ENCODE measurements around the gene BNIP2.

The BNIP2 gene

DNA sequence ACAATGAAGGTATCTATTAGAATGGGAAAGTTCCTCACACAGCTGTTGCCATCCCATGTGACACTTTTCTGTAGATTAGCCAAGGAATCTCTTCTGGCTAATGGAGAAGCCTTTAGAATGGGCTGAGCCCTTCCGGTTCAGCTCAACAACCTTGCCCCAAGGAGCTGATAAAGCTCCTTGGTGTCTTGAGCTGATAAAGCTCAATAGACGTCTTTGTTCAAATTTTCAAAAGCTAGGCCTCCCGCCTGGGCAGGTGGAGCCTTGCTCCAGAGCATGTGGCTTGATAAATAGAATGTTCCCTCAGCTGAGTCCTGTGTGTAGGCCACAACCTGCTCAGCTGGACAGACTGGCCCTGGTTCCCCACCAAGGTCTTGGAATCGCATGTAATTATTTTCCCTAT, 7.2 kb upstream of the BNIP2 start:
- Histone ChIP-seq H3K27me3 (replicated peaks; ENCODE audit: insufficient read depth, low read length) (no peaks in the 10 kb centered on the region), H3K27ac (ENCODE audit: low read length) (no peak overlapping the region), H3K4me3 (ENCODE audit: low read length) (no peak overlapping the region), H3K9me2 (replicated peaks; ENCODE audit: insufficient read depth, low read length) (no peaks in the 10 kb centered on the region), H4K20me1 (ENCODE audit: insufficient read depth, low read length) (no peaks in the 10 kb centered on the region), H3K79me2 (ENCODE audit: low read length) (no peaks in the 10 kb centered on the region), H2AFZ (ENCODE audit: low read length) (no peak overlapping the region), H3K9ac (ENCODE audit: low read length) (no peak overlapping the region), H3K4me2 (ENCODE audit: low read depth, low read length) (no peak overlapping the region), H3K9me3 (replicated peaks; ENCODE audit: insufficient read depth, low read length) (no peaks in the 10 kb centered on the region), H3K4me1 (ENCODE audit: low read length) (no peaks in the 10 kb centered on the region), H3K36me3 (replicated peaks; ENCODE audit: insufficient read depth, low read length) (no peaks in the 10 kb centered on the region), H3F3A (ENCODE audit: insufficient read depth, low read length) (no peaks in the 10 kb centered on the region)
- DNase-seq = no peak
- TF ChIP-seq EZH2 (optimal IDR thresholded peaks at IDR 0.05; ENCODE audit: low read depth, low read length) = no peak
- TF ChIP-seq, protein P1, sequence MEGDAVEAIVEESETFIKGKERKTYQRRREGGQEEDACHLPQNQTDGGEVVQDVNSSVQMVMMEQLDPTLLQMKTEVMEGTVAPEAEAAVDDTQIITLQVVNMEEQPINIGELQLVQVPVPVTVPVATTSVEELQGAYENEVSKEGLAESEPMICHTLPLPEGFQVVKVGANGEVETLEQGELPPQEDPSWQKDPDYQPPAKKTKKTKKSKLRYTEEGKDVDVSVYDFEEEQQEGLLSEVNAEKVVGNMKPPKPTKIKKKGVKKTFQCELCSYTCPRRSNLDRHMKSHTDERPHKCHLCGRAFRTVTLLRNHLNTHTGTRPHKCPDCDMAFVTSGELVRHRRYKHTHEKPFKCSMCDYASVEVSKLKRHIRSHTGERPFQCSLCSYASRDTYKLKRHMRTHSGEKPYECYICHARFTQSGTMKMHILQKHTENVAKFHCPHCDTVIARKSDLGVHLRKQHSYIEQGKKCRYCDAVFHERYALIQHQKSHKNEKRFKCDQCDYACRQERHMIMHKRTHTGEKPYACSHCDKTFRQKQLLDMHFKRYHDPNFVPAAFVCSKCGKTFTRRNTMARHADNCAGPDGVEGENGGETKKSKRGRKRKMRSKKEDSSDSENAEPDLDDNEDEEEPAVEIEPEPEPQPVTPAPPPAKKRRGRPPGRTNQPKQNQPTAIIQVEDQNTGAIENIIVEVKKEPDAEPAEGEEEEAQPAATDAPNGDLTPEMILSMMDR (IDR thresholded peaks at IDR 0.05; ENCODE audit: low read length) = no peak

DNA sequence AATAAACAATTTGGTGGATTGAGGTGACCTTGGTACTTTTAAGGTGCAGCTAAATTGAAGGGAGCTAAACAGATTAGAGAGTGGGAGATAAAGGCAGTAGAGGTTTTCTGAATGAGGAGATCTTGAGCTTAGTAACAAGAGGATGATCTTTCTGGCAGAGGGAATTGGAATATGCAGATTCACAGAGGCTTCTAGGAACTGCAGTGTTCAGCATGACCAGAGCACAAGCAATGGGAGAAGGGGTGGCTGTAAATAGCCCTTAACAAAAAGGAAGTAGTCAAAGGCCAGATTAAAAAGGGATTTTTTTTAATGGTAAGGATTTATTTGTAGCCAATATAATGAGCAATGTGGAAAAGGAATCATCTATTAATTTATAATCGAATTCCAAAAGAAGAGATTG, 5.7 kb upstream of the BNIP2 start:
- Histone ChIP-seq H4K20me1 (ENCODE audit: insufficient read depth, low read length) (no peaks in the 10 kb centered on the region), H2AFZ (ENCODE audit: low read length) (no peak overlapping the region), H3K4me1 (ENCODE audit: low read length) (peaks cover 3% of the 10 kb centered on the region; the same call in 1 of the 2 replicates), H3F3A (ENCODE audit: insufficient read depth, low read length) (peaks cover 7% of the 10 kb centered on the region), H3K4me3 (ENCODE audit: low read length) (no peak overlapping the region), H3K27ac (ENCODE audit: low read length) (no peak overlapping the region), H3K79me2 (ENCODE audit: low read length) (no peaks in the 10 kb centered on the region), H3K36me3 (replicated peaks; ENCODE audit: insufficient read depth, low read length) (no peaks in the 10 kb centered on the region), H3K4me2 (ENCODE audit: low read depth, low read length) (no peak overlapping the region), H3K9ac (ENCODE audit: low read length) (no peak overlapping the region), H3K9me3 (replicated peaks; ENCODE audit: insufficient read depth, low read length) (no peaks in the 10 kb centered on the region), H3K9me2 (replicated peaks; ENCODE audit: insufficient read depth, low read length) (no peaks in the 10 kb centered on the region), H3K27me3 (replicated peaks; ENCODE audit: insufficient read depth, low read length) (no peaks in the 10 kb centered on the region)
- TF ChIP-seq, protein P1 (IDR thresholded peaks at IDR 0.05; ENCODE audit: low read length) = no peak
- TF ChIP-seq EZH2 (optimal IDR thresholded peaks at IDR 0.05; ENCODE audit: low read depth, low read length) = no peak
- no peak for DNase-seq

DNA sequence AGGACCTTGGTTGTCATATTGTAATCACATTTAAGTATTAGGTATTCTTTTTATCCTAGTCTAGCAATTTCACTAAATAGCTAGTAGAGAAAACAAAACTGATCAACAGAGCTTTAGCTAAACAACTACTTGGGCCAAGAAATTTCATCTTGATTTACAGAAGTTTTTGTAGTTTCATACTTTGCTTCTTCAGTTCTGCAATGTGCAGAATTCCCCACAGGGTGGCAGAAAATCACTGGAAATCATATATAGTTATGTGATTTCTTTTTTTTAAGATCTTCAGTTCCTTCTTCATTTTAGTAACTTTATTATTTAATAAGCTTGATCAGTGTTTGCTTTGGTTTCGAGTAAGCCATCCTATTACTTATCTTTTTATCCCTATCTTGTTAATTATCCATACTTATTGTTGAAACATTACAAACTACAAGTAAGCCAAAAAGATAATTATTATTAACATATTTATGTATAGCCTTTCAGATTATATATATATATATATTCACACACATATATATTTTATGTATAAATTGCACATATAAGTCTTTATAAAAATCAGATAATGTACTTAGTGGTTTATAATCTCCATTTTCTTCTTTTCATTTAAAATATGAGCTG, 2.2 kb upstream of the BNIP2 start:
- Histone ChIP-seq H3K4me3 (ENCODE audit: low read length) (no peak overlapping the region), H3K9me3 (replicated peaks; ENCODE audit: insufficient read depth, low read length) (no peaks in the 10 kb centered on the region), H2AFZ (ENCODE audit: low read length) (no peak overlapping the region), H3K36me3 (replicated peaks; ENCODE audit: insufficient read depth, low read length) (no peaks in the 10 kb centered on the region), H3K27me3 (replicated peaks; ENCODE audit: insufficient read depth, low read length) (no peaks in the 10 kb centered on the region), H3K27ac (ENCODE audit: low read length) (no peak overlapping the region; the same call in 1 of the 2 replicates), H3K79me2 (ENCODE audit: low read length) (peaks cover 28% of the 10 kb centered on the region), H3K9ac (ENCODE audit: low read length) (no peak overlapping the region), H4K20me1 (ENCODE audit: insufficient read depth, low read length) (0 out of 2 replicates have a peak, but pooled peaks cover 6% of the 10 kb centered on the region), H3K9me2 (replicated peaks; ENCODE audit: insufficient read depth, low read length) (no peaks in the 10 kb centered on the region), H3K4me1 (ENCODE audit: low read length) (peaks cover 11% of the 10 kb centered on the region), H3K4me2 (ENCODE audit: low read depth, low read length) (no peak overlapping the region), H3F3A (ENCODE audit: insufficient read depth, low read length) (peaks cover 27% of the 10 kb centered on the region)
- TF ChIP-seq, protein P1 (IDR thresholded peaks at IDR 0.05; ENCODE audit: low read length) = peak; percentile 61
- TF ChIP-seq EZH2phosphoT487 (IDR thresholded peaks at IDR 0.05; ENCODE audit: low read length) (no peak), EZH2 (optimal IDR thresholded peaks at IDR 0.05; ENCODE audit: low read depth, low read length) (no peak)
- DNase-seq = peak; percentile 71
